Astrocyte (in vitro differentiated cells and primary cell): Measurements from ENCODE around the gene DNAH11. TPM values are rescaled to one million over a fixed set of nuclear protein-coding genes. Genes with fewer than 3 reads are reported as not detected.

Experiments
- DNase-seq: peaks from one replicate; pipeline ENCODE4 v3.0.0-alpha.2; 2010; ENCODE audit warnings: low read depth
- FAIRE-seq: peaks from 2 replicates; lab custom pipeline; 2011; peaks lifted over from hg19 to GRCh38; lab: Jason Lieb, UNC
- H2AFZ ChIP-seq: 2 replicates; pipeline ENCODE4 v1.6.0; 2012; ENCODE audit warnings: low read depth, low read length, inconsistent platforms
- H3K27ac ChIP-seq: 2 replicates; pipeline ENCODE4 v1.5.1; 2011; ENCODE audit warnings: low read depth, low read length, inconsistent platforms
- H3K27me3 ChIP-seq: 2 replicates; pipeline ENCODE4 v1.6.0; 2011; ENCODE audit warnings: low read length, inconsistent platforms; ENCODE audit not compliant: insufficient read depth
- H3K36me3 ChIP-seq: 2 replicates; pipeline ENCODE4 v1.5.1; 2011; ENCODE audit warnings: low read length, inconsistent platforms; ENCODE audit not compliant: insufficient read depth
- H3K4me1 ChIP-seq: 2 replicates; pipeline ENCODE4 v1.5.1; 2011; ENCODE audit warnings: low read length, inconsistent platforms; ENCODE audit not compliant: insufficient read depth
- H3K4me2 ChIP-seq: 2 replicates; pipeline ENCODE4 v1.6.0; 2012; ENCODE audit warnings: low read length, inconsistent platforms
- H3K4me3 ChIP-seq: 2 replicates; pipeline ENCODE4 v1.5.1; 2011; ENCODE audit warnings: low read depth, mild to moderate bottlenecking, low read length, inconsistent platforms; ENCODE audit not compliant: insufficient read depth
- H3K79me2 ChIP-seq: 2 replicates; pipeline ENCODE4 v1.6.0; 2012; ENCODE audit warnings: mild to moderate bottlenecking, low read length, inconsistent platforms; ENCODE audit not compliant: insufficient read depth
- H3K9ac ChIP-seq: 2 replicates; pipeline ENCODE4 v1.6.0; 2012; ENCODE audit warnings: mild to moderate bottlenecking, low read length, inconsistent platforms
- H3K9me3 ChIP-seq: 2 replicates; pipeline ENCODE4 v1.5.1; 2012; ENCODE audit warnings: low read depth, mild to moderate bottlenecking, low read length, inconsistent platforms; ENCODE audit not compliant: insufficient read depth
- H4K20me1 ChIP-seq: 2 replicates; pipeline ENCODE4 v1.6.0; 2012; ENCODE audit warnings: low read length, inconsistent platforms; ENCODE audit not compliant: insufficient read depth
- H3K27ac Mint-ChIP-seq: one replicate; pipeline ENCODE4 v1.8.0; 2021; ENCODE audit warnings: mild to moderate bottlenecking, mixed read lengths; ENCODE audit not compliant: unreplicated experiment
- H3K27me3 Mint-ChIP-seq: one replicate; pipeline ENCODE4 v1.8.0; 2021; ENCODE audit warnings: low read depth, mixed read lengths; ENCODE audit not compliant: unreplicated experiment
- H3K36me3 Mint-ChIP-seq: one replicate; pipeline ENCODE4 v1.8.0; 2021; ENCODE audit warnings: low read depth, mixed read lengths; ENCODE audit not compliant: unreplicated experiment
- H3K4me1 Mint-ChIP-seq: one replicate; pipeline ENCODE4 v1.8.0; 2021; ENCODE audit warnings: low read depth, mixed read lengths; ENCODE audit not compliant: unreplicated experiment
- H3K4me3 Mint-ChIP-seq: one replicate; pipeline ENCODE4 v1.8.0; 2021; ENCODE audit warnings: mild to moderate bottlenecking, moderate library complexity, mixed read lengths; ENCODE audit not compliant: unreplicated experiment
- H3K9me3 Mint-ChIP-seq: one replicate; pipeline ENCODE4 v1.8.0; 2021; ENCODE audit warnings: mild to moderate bottlenecking, mixed read lengths; ENCODE audit not compliant: unreplicated experiment
- EZH2 ChIP-seq: IDR thresholded peaks from 2 replicates; pipeline ENCODE4 v1.6.1; 2012; ENCODE audit warnings: mild to moderate bottlenecking, low read length, inconsistent platforms; ENCODE audit not compliant: insufficient read depth
- total RNA-seq: library from RNA; stranded (reverse); gene quantifications from 2 replicates; pipeline ENCODE4 v1.2.1, GENCODE V29; 2021
- TF ChIP-seq, protein P1 (sequence below): IDR thresholded peaks from 2 replicates; pipeline ENCODE4 v1.5.1; 2011; ENCODE audit warnings: low read depth, mild to moderate bottlenecking, inconsistent platforms, low read length, moderate library complexity; ENCODE audit not compliant: insufficient read depth

DNAH11 gene
- total RNA-seq, 1 donor from 2014 or later = 0.43 TPM

GRCh38 chr7:21903020-21903786, 360.4 kb downstream of the DNAH11 start:
- Histone ChIP-seq H4K20me1 (no peaks in the 10 kb centered on the region), H3K9me3 (no peaks in the 10 kb centered on the region), H3K4me3 (no peak overlapping the region), H3K27ac (no peak overlapping the region), H3K27me3 (no peaks in the 10 kb centered on the region), H2AFZ (no peak overlapping the region), H3K36me3 (peaks cover 9% of the 10 kb centered on the region), H3K4me2 (no peak overlapping the region), H3K4me1 (no peaks in the 10 kb centered on the region), H3K9ac (no peak overlapping the region), H3K79me2 (no peaks in the 10 kb centered on the region)
- Mint-ChIP-seq H3K36me3 (peaks cover 19% of the 10 kb centered on the region), H3K4me3 (no peak overlapping the region), H3K27ac (no peak overlapping the region), H3K27me3 (no peaks in the 10 kb centered on the region), H3K4me1 (no peaks in the 10 kb centered on the region), H3K9me3 (no peaks in the 10 kb centered on the region)
- FAIRE-seq = no peak
- DNase-seq = no peak
- TF ChIP-seq, protein P1, sequence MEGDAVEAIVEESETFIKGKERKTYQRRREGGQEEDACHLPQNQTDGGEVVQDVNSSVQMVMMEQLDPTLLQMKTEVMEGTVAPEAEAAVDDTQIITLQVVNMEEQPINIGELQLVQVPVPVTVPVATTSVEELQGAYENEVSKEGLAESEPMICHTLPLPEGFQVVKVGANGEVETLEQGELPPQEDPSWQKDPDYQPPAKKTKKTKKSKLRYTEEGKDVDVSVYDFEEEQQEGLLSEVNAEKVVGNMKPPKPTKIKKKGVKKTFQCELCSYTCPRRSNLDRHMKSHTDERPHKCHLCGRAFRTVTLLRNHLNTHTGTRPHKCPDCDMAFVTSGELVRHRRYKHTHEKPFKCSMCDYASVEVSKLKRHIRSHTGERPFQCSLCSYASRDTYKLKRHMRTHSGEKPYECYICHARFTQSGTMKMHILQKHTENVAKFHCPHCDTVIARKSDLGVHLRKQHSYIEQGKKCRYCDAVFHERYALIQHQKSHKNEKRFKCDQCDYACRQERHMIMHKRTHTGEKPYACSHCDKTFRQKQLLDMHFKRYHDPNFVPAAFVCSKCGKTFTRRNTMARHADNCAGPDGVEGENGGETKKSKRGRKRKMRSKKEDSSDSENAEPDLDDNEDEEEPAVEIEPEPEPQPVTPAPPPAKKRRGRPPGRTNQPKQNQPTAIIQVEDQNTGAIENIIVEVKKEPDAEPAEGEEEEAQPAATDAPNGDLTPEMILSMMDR = no peak

DNA sequence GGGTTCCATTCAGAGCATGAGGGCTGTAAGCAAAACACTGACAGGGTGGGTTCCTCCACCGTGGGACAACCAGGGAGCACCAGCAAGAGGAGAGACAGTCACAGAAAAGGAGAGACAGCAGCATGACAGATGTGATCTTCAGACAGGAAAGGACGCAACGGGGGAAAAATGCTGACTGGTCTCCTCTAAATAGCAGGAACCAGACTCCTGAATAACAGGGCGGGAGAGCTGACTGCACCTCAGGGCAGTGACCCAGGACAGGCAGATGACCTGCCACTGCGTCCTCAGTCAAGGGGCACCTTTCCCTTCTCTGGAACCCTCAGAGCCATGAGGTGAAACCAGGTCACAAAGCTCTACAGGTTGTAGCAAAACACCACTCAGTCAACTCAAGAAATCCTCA, 365.9 kb downstream of the DNAH11 start:
- Mint-ChIP-seq H3K36me3 (peaks cover 14% of the 10 kb centered on the region), H3K27ac (no peak overlapping the region), H3K9me3 (no peaks in the 10 kb centered on the region), H3K4me1 (no peaks in the 10 kb centered on the region), H3K27me3 (no peaks in the 10 kb centered on the region), H3K4me3 (no peak overlapping the region)
- TF ChIP-seq, protein P1 = no peak
- TF ChIP-seq EZH2 = no peak
- peaks cover 4% of the 10 kb centered on the region for H3K36me3 ChIP-seq
- no peak overlapping the region for H3K4me3 ChIP-seq
- H2AFZ ChIP-seq = no peak overlapping the region
- no peaks in the 10 kb centered on the region for H3K79me2 ChIP-seq
- FAIRE-seq (no peak), DNase-seq (no peak)
- H3K4me2 ChIP-seq = no peak overlapping the region
- no peaks in the 10 kb centered on the region for H3K9me3 ChIP-seq
- no peak overlapping the region for H3K9ac ChIP-seq
- H3K4me1 ChIP-seq = no peaks in the 10 kb centered on the region
- H3K27me3 ChIP-seq = no peaks in the 10 kb centered on the region
- H3K27ac ChIP-seq = no peak overlapping the region
- H4K20me1 ChIP-seq = no peaks in the 10 kb centered on the region

GRCh38 chr7:21910253-21910652, 367.4 kb downstream of the DNAH11 start:
- Histone ChIP-seq H3K9me3 (no peaks in the 10 kb centered on the region), H3K79me2 (no peaks in the 10 kb centered on the region), H2AFZ (no peak overlapping the region), H3K4me1 (no peaks in the 10 kb centered on the region), H3K27me3 (no peaks in the 10 kb centered on the region), H3K4me3 (no peak overlapping the region), H3K27ac (no peak overlapping the region), H3K36me3 (peaks cover 5% of the 10 kb centered on the region), H3K9ac (no peak overlapping the region), H4K20me1 (no peaks in the 10 kb centered on the region), H3K4me2 (no peak overlapping the region)
- no peaks in the 10 kb centered on the region for H3K4me1 Mint-ChIP-seq
- H3K27ac Mint-ChIP-seq = no peak overlapping the region
- no peaks in the 10 kb centered on the region for H3K27me3 Mint-ChIP-seq
- H3K4me3 Mint-ChIP-seq = no peak overlapping the region
- DNase-seq (no peak), FAIRE-seq (no peak)
- H3K36me3 Mint-ChIP-seq = peaks cover 8% of the 10 kb centered on the region
- H3K9me3 Mint-ChIP-seq = no peaks in the 10 kb centered on the region
- TF ChIP-seq EZH2 = no peak
- TF ChIP-seq, protein P1 = no peak
